ENCODE results near the gene RDH11.

DNA sequence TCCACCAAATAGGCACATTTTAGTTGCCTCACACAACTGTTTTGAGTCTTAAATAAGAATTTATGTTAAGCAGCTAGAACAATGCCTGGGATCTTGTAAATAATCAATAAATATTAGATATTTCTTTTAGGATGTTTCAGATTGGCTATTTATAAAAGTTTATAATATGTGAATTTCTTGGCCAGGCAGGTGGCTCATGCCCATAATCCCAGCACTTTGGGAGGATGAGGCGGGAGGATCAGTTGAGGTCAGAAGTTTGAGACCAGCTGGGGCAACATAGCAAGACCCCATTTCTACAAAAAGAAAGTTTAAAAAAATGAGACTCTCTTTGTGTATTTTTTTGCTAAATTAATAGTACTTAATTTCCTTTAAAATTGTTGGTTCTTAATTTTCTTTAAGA is 54.1 kb downstream of the RDH11 start:
- TF ChIP-seq, protein P1, sequence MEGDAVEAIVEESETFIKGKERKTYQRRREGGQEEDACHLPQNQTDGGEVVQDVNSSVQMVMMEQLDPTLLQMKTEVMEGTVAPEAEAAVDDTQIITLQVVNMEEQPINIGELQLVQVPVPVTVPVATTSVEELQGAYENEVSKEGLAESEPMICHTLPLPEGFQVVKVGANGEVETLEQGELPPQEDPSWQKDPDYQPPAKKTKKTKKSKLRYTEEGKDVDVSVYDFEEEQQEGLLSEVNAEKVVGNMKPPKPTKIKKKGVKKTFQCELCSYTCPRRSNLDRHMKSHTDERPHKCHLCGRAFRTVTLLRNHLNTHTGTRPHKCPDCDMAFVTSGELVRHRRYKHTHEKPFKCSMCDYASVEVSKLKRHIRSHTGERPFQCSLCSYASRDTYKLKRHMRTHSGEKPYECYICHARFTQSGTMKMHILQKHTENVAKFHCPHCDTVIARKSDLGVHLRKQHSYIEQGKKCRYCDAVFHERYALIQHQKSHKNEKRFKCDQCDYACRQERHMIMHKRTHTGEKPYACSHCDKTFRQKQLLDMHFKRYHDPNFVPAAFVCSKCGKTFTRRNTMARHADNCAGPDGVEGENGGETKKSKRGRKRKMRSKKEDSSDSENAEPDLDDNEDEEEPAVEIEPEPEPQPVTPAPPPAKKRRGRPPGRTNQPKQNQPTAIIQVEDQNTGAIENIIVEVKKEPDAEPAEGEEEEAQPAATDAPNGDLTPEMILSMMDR (IDR thresholded peaks at IDR 0.05), result no peak
- TF ChIP-seq POLR2A (IDR thresholded peaks at IDR 0.05), result no peak
- TF ChIP-seq EP300 (IDR thresholded peaks at IDR 0.05), result no peak
